DOHH2 (cell line): Measurements from ENCODE around the gene TBCE.

Experiments
- CTCF ChIP-seq: fragments of 200-600 bp; sonication (generic); IDR thresholded peaks from one replicate; pipeline ENCODE4 v1.5.1; 2014; ENCODE audit warnings: antibody characterized with exemption, mild to moderate bottlenecking, low read depth, low read length; ENCODE audit not compliant: poor library complexity, severe bottlenecking
- EZH2phosphoT487 ChIP-seq: fragments of 200-600 bp; sonication (generic); IDR thresholded peaks from 2 replicates; pipeline ENCODE4 v1.6.1; 2017; ENCODE audit warnings: borderline replicate concordance, mild to moderate bottlenecking, antibody characterized with exemption, low read length, moderate library complexity, mixed read lengths

- TF ChIP-seq CTCF: no peak
- TF ChIP-seq EZH2phosphoT487: no peak
Observed at GRCh38 chr1:235325139-235325538, 42.1 kb upstream of the TBCE start.
